LNCAP (cell line): ENCODE data around the gene DKK1.

Experiments
- CTCF ChIP-seq: fragments of 450-650 bp; IDR thresholded peaks from 2 replicates; pipeline ENCODE4 v1.5.1; 2017; ENCODE audit warnings: mild to moderate bottlenecking

DKK1 gene

GRCh38 chr10:52334595-52334994 lies 20.5 kb downstream of the DKK1 start:
- no peak for TF ChIP-seq CTCF

GRCh38 chr10:52335665-52336064 lies 21.6 kb downstream of the DKK1 start:
- no peak for TF ChIP-seq CTCF

GRCh38 chr10:52337225-52337624 lies 23.1 kb downstream of the DKK1 start:
- TF ChIP-seq CTCF: no peak

GRCh38 chr10:52343439-52343838 lies 29.4 kb downstream of the DKK1 start:
- TF ChIP-seq CTCF: no peak

- no peak for TF ChIP-seq CTCF
Measured at GRCh38 chr10:52346394-52347326, 32.6 kb downstream of the DKK1 start.

GRCh38 chr10:52347327-52347667 lies 33.2 kb downstream of the DKK1 start:
- TF ChIP-seq CTCF: no peak

GRCh38 chr10:52348037-52348564 lies 34.0 kb downstream of the DKK1 start:
- TF ChIP-seq CTCF: no peak
